Activated naive CD8-positive, alpha-beta T cell (primary cell): ENCODE measurements around the gene LAMA4.

Experiments used
- H3K27ac Mint-ChIP-seq: one replicate; pipeline ENCODE4 v1.8.0; 2021; ENCODE audit warnings: mixed read lengths
- H3K27me3 Mint-ChIP-seq: one replicate; pipeline ENCODE4 v1.8.0; 2021; ENCODE audit warnings: mixed read lengths
- H3K36me3 Mint-ChIP-seq: one replicate; pipeline ENCODE4 v1.8.0; 2021; ENCODE audit warnings: mixed read lengths
- H3K4me1 Mint-ChIP-seq: one replicate; pipeline ENCODE4 v1.8.0; 2021; ENCODE audit warnings: low read depth, mixed read lengths
- H3K4me3 Mint-ChIP-seq: one replicate; pipeline ENCODE4 v1.8.0; 2021; ENCODE audit warnings: mild to moderate bottlenecking, mixed read lengths
- H3K9me3 Mint-ChIP-seq: one replicate; pipeline ENCODE4 v1.8.0; 2021; ENCODE audit warnings: low read depth, mixed read lengths

The LAMA4 gene

DNA sequence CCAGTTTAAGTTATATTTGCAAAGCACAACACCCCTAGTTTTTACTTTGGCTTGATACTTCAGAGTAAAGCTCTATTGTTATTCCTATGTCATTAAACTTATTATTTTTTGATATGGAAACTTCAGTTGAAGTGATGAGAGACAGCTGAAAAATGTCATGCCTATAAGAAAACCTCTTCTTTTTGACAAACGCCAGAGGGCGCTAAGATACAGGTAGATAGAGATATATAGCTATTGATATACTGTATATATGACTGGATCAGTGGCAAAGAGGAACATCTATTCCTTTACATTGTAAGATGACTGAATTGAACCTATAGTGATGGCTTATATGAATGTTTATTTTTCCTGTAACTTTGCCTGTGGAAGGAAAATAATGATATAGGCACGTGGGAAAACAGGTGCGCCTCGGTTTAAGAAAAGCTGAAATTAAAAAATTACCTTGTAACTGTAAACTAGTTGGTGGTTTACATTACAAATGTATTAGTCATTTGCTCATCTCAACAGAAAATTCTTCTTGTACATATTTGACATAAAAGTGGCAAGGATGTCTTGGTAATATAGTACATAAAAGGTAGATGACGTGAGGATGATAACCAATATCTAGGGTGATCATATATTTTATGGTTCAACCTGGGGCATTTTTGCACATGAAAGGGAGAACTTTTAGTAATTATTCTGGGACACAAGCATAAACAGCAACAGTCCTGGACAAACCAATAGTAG, 74.1 kb downstream of the LAMA4 start:
- no peak overlapping the region for H3K4me3 Mint-ChIP-seq
- H3K27me3 Mint-ChIP-seq, result peaks cover 10% of the 10 kb centered on the region
- H3K27ac Mint-ChIP-seq, result no peak overlapping the region
- no peaks in the 10 kb centered on the region for H3K9me3 Mint-ChIP-seq
- no peaks in the 10 kb centered on the region for H3K36me3 Mint-ChIP-seq
- H3K4me1 Mint-ChIP-seq, result no peaks in the 10 kb centered on the region

DNA sequence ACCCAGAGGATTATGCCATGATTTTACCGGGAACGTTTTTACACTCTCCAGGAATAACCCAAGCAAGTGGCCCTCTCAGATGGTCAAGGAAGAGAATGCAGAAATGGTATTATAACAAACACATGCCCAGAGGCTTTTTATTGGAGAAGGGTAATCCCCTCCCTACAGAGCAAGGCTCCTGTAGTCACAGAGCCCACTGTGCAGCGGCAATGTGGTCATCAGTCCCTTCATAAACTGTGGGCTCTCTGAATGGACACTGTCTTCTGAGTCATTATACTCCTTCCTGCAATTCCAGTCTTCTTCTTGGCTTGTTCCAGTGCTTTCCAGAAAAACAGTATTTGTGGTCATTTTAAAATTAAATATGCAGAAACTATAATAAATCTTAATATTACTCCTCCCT, 74.7 kb downstream of the LAMA4 start:
- Mint-ChIP-seq H3K4me1 (no peaks in the 10 kb centered on the region), H3K27me3 (peaks cover 8% of the 10 kb centered on the region), H3K9me3 (no peaks in the 10 kb centered on the region), H3K36me3 (no peaks in the 10 kb centered on the region), H3K4me3 (no peak overlapping the region), H3K27ac (no peak overlapping the region)

DNA sequence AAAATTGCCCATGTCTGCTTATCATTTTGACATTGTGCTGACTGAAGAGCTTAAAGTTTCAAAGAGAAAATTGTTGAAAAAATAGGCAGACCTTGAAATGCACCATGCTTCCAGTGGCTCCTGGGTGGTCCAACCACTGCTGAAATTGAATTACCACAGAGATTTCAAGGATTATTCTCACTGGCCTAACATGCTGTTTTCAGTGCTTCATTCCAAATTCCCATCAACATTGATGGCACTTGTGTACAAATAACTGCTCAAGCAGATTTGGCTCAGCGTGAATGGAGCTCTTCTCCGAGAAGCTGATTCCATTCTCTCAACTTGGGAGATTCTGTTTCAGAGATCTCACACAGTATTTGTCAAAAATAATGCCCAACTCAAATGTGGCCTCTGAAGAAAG, 75.5 kb downstream of the LAMA4 start:
- no peak overlapping the region for H3K4me3 Mint-ChIP-seq
- peaks cover 6% of the 10 kb centered on the region for H3K27me3 Mint-ChIP-seq
- H3K4me1 Mint-ChIP-seq, result no peaks in the 10 kb centered on the region
- no peaks in the 10 kb centered on the region for H3K36me3 Mint-ChIP-seq
- no peaks in the 10 kb centered on the region for H3K9me3 Mint-ChIP-seq
- H3K27ac Mint-ChIP-seq, result no peak overlapping the region

DNA sequence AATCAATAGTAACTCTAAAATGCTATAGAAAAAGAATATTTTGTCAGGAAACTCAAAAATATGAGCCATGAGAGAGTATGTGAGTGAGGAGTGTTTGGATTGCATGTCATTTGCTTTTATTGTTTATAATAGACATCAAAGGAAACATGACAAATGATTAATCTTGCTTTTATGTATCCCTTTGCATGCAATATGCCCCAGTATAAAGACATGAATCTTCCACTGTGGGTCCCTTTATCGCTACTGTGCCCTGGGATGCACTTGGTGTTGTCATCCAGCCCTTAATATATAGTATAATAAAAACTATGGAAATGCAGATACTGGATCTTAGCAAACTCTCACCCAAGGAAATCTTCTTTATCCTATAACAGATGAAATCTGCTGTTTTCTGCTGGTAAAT, 77.3 kb downstream of the LAMA4 start:
- no peak overlapping the region for H3K27ac Mint-ChIP-seq
- H3K4me3 Mint-ChIP-seq, result no peak overlapping the region
- H3K4me1 Mint-ChIP-seq, result no peaks in the 10 kb centered on the region
- peaks cover 6% of the 10 kb centered on the region for H3K27me3 Mint-ChIP-seq
- H3K9me3 Mint-ChIP-seq, result no peaks in the 10 kb centered on the region
- H3K36me3 Mint-ChIP-seq, result no peaks in the 10 kb centered on the region

DNA sequence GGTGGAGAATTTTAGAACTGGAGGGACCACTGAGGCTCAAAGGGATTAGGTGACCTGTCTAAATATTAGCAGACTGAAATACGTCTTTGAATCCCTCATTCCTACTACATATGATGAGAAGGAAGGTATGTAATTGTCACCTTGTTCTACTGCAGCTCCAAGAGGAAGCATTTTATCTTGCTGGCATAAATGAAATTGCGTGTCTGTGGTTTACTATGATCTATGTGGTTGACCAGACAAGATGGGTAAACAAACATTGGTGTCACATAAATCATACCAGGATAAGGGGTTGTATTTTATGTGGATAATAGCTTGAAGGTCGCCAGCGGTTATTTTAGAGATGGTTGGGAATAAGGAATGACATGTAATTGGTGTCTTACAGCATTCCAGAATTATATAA, 78.2 kb downstream of the LAMA4 start:
- Mint-ChIP-seq H3K4me3 (no peak overlapping the region), H3K36me3 (no peaks in the 10 kb centered on the region), H3K9me3 (no peaks in the 10 kb centered on the region), H3K4me1 (no peaks in the 10 kb centered on the region), H3K27me3 (peaks cover 8% of the 10 kb centered on the region), H3K27ac (no peak overlapping the region)

DNA sequence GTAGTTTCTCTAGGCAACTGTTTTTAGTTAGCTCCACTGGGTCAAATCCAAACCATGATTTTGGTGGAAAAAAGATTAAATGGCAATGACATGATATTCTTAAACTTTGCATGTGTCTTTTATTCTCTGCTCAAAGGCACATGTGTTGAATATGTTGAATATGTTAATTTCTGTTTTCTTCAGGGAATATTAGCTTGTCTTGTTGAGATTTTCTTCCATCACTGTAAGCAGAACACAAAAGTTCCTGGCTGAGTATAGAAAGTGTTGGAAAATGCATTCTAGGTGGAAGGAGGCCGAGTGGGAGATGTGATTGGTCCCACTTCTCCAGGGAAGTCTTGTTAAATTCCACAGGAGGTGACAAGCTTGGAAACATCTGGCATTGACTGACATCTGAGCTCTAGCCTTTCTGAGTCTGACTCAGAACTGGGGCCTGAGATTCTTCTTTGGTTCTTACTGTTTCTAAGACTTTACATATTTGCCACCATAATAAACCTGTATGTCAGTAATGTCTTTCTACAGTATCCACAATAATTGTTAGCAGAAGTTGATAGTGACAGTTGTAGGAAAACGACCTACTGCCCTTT, 81.1 kb downstream of the LAMA4 start:
- H3K27me3 Mint-ChIP-seq, result peaks cover 15% of the 10 kb centered on the region
- no peak overlapping the region for H3K4me3 Mint-ChIP-seq
- H3K27ac Mint-ChIP-seq, result no peak overlapping the region
- no peaks in the 10 kb centered on the region for H3K36me3 Mint-ChIP-seq
- H3K9me3 Mint-ChIP-seq, result no peaks in the 10 kb centered on the region
- no peaks in the 10 kb centered on the region for H3K4me1 Mint-ChIP-seq

DNA sequence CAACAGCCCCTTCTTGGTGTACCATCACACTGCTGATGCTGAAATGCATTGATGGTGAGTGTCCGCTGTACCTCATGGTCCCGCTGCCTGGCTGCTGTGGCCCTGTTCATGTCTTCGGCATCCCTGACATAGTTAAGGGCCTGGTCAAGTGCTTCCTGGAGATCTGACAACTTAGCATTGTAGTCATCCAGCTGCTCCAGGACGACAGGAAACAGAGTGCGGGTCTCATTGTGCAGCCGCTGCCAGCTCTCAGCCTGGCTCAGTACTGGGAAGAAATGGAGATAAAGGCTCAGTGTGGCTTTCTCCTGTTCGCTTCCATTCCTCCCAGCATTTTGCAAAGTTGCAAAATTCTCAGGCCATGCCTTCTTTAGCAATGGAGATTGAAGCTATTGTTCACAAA, 81.8 kb downstream of the LAMA4 start:
- H3K27ac Mint-ChIP-seq, result no peak overlapping the region
- no peaks in the 10 kb centered on the region for H3K9me3 Mint-ChIP-seq
- no peaks in the 10 kb centered on the region for H3K36me3 Mint-ChIP-seq
- H3K27me3 Mint-ChIP-seq, result peaks cover 15% of the 10 kb centered on the region
- H3K4me1 Mint-ChIP-seq, result no peaks in the 10 kb centered on the region
- H3K4me3 Mint-ChIP-seq, result no peak overlapping the region

DNA sequence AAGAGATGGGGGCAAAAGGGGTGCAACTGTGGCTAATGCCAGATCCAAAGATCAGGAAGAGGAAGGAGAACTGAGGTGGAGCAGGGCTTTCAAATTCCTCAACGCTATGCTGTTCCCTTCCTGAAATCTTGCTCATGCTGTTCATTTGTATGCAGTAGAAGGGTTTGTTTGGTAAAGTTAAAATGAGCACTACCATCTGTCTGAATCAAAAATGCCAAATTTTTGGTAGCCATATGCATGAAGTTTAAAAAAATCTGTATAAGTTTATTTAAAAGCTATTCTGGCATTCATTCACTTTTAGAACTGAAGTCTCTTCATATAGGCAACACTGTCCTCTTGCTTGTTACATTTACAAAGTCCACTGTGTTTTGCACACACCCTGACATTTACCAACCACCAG, 84.8 kb downstream of the LAMA4 start:
- Mint-ChIP-seq H3K9me3 (no peaks in the 10 kb centered on the region), H3K4me1 (no peaks in the 10 kb centered on the region), H3K27me3 (peaks cover 20% of the 10 kb centered on the region), H3K27ac (no peak overlapping the region), H3K36me3 (no peaks in the 10 kb centered on the region), H3K4me3 (no peak overlapping the region)

DNA sequence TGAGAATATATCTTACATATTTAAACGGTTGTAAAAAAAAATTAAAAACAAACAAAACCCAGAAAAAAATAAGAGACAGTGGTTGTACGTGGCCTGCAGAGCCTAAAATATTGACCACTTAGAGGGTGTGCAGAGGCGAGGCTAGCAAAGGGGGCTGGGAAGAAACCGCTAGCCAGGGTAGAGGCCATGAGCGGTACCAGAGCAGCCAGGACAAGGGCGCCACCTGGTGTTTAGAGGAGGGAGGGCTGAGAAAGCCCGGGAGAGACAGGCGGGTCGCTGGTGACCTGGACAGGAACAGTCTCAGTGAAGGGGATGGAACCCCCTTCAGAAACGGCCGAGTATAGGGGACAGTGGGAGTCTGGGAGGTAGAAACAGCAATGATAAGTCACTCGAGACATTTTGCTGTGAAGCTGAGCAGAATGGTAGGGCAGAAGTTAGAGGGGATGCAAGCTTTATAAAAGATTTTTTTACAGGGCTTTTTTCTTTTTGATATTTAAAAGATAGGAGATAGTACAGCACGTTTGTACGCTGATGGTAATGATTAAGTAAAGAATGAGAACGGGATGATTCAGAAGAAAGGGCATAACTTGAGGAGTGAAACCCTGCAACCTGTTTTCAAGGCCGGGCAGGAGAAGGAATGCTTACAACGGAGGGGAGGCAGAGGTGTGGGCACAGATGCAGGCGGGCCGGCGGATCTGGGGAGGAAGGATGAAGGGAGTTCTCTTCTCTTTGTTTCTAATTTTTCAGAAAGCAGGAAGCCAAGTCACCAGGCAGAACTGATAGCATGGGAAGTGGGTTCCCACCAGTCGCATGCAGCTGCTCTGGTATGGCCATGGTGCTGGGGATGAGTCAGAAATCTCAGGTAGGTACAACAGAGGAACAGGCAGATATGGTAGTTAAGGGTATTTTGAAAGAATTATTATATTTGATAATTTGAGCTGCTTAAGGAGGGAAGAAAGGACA, 90.8 kb downstream of the LAMA4 start:
- peak overlapping the region; percentile 75 for H3K27ac Mint-ChIP-seq

DNA sequence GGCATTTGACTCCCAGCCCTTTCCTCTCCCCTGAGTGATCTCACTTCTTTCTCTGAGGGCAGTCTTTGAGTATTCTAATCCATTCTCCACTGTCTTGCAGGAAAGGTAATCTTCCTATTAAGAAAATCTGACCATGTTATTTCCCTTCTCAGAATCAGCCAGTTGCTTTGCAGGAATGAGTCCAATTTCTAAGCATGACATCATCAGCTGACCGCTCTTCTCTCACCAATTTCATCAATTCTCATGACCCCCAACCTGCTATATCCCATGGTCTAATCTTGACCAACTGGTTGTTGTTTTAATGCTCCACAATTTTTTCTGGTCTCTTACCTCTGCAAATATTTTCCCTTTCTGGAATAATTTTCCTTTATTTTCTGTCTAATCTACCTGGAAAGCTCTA, 93.6 kb downstream of the LAMA4 start:
- H3K36me3 Mint-ChIP-seq, result no peaks in the 10 kb centered on the region
- peaks cover 10% of the 10 kb centered on the region for H3K27me3 Mint-ChIP-seq
- no peak overlapping the region for H3K4me3 Mint-ChIP-seq
- H3K27ac Mint-ChIP-seq, result no peak overlapping the region
- no peaks in the 10 kb centered on the region for H3K9me3 Mint-ChIP-seq
- peaks cover 19% of the 10 kb centered on the region for H3K4me1 Mint-ChIP-seq

More for the DNA sequence above, 90.8 kb downstream of the LAMA4 start:
- Mint-ChIP-seq H3K4me3 (peak overlapping the region; percentile 85), H3K27me3 (peaks cover 15% of the 10 kb centered on the region), H3K9me3 (no peaks in the 10 kb centered on the region), H3K4me1 (peaks cover 16% of the 10 kb centered on the region), H3K36me3 (no peaks in the 10 kb centered on the region)

DNA sequence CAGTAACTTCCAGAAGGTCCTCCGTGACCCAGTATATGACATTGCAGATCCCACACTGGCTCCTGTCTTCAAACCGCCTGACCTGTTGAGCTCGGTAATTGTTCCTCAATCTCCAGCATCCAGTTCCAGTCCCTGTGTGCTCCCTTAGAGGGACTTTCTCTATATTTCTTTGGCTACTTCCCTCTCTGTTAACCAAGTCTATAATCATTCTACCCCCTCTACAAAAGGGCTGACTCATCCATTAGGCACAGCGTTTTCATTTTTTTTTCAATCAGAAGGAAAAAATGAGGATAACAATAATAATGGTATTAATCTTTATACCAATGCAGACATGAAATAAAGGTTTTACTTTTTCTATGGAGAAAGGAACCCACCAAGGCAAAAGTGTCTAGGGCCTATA, 97.7 kb downstream of the LAMA4 start:
- no peaks in the 10 kb centered on the region for H3K36me3 Mint-ChIP-seq
- H3K9me3 Mint-ChIP-seq, result no peaks in the 10 kb centered on the region
- H3K27me3 Mint-ChIP-seq, result peaks cover 9% of the 10 kb centered on the region
- no peak overlapping the region for H3K4me3 Mint-ChIP-seq
- peaks cover 17% of the 10 kb centered on the region for H3K4me1 Mint-ChIP-seq
- no peak overlapping the region for H3K27ac Mint-ChIP-seq

DNA sequence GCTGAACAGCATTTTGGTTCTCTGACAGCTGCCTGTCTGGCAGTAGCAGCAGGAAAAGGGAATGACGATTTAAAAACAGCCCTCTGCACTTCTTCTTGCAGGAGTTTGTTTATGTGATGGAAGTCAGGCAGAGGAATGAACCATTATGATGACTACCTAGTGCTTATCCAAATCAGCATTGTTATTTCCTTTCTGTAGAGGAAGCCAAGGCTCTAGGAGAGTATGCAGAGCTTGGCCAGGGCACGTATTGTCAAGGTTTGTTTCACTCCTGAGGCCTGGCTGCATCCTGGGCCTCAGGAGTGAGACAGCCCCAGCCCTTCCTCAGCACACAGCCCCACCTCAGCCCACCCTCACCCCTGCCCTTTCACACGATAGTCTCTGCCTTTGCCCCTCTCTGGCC, 98.5 kb downstream of the LAMA4 start:
- H3K36me3 Mint-ChIP-seq, result no peaks in the 10 kb centered on the region

DNA sequence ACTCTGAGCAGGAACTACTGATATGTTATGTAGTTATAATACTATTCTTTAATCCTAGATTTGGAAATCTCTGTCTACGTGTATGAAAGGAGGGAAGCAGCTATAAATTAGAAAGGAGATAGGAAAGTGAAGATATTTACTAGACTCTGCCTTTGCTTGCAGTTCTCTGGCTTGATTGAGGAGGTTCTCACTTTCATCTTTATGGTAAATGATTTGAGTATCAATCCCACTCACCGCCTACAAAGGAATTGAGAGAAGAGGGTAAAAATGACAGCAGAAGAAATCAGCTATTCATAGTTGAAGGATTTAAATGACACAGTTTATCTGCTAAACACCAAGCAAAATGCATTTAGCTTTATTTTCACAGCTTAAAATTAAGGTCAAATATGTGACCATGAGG, 99.7 kb downstream of the LAMA4 start:
- H3K4me1 Mint-ChIP-seq, result peaks cover 17% of the 10 kb centered on the region
- H3K9me3 Mint-ChIP-seq, result no peaks in the 10 kb centered on the region
- peak overlapping the region; percentile 15 for H3K4me3 Mint-ChIP-seq
- H3K36me3 Mint-ChIP-seq, result no peaks in the 10 kb centered on the region
- H3K27ac Mint-ChIP-seq, result peak overlapping the region; percentile 46
- H3K27me3 Mint-ChIP-seq, result peaks cover 4% of the 10 kb centered on the region

More for the DNA sequence above, 98.5 kb downstream of the LAMA4 start:
- Mint-ChIP-seq H3K27me3 (peaks cover 7% of the 10 kb centered on the region), H3K27ac (no peak overlapping the region), H3K9me3 (no peaks in the 10 kb centered on the region), H3K4me3 (no peak overlapping the region), H3K4me1 (peaks cover 17% of the 10 kb centered on the region)

DNA sequence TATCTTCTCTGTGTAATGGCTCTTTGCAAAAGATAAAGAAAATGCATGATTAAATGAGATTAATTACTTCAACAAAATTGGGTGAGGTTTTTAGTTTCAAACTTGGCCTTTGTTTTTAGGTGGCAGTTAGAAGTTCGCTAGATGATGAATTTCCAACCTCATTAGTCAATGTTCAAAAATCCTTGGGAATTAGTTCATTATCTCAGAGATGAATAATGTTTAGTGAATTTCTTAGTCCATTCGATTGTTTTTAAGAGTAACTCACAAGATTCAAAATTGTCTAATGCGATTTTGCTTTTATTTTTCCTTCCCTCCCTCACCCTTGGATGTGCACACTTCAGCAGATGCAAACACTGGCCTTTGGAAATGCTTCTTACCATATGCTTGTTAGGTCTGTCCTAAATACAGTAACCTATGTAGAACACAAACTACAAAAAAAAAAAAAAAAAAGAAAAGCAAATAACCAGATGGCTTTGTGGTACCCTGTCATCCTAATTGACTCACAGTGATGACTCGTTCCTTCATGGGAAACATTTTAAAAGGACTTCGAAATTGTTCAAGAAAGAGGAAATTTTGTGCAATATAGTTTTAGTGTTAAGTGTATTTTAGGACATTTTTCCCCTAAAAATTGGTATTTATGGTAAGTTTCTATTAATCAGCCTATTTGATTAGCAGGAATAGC, 100.3 kb downstream of the LAMA4 start:
- Mint-ChIP-seq H3K36me3 (no peaks in the 10 kb centered on the region), H3K9me3 (no peaks in the 10 kb centered on the region), H3K4me3 (peak overlapping the region; percentile 15), H3K27me3 (peaks cover 6% of the 10 kb centered on the region), H3K27ac (peak overlapping the region; percentile 46), H3K4me1 (peaks cover 17% of the 10 kb centered on the region)

DNA sequence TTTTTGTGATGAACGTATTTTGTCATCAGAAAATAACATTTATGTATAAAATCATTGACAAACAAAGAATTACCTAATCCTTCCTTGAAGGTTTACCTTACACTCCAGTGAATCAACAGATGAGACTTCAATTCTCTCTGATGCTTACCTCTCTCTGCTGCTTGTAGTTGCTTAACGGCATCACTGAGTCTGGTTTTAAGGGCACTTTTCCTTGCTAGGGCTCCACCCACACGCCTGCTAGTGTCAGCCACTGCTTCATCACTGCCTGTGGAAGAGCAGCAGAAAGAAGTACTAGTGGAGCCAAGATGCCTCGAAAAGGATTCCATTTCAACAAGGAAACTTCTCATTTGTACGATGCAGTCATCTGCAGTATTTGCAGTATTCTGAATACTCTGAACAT, 104.0 kb downstream of the LAMA4 start:
- Mint-ChIP-seq H3K27me3 (peaks cover 6% of the 10 kb centered on the region), H3K36me3 (no peaks in the 10 kb centered on the region), H3K4me3 (no peak overlapping the region), H3K4me1 (peaks cover 11% of the 10 kb centered on the region), H3K27ac (no peak overlapping the region), H3K9me3 (no peaks in the 10 kb centered on the region)
